Stimulated activated effector memory CD8-positive, alpha-beta T cell treated with anti-CD3 and anti-CD28 coated beads, Interleukin-12 subunit alpha, Interleukin-12 subunit beta, amount 100 ng/mL, for 72 hours (primary cell): ENCODE measurements around the gene RAB24.
"Not testable (repeated sequence)": the region's sequence is repeated elsewhere in the genome, so short reads cannot be mapped to it uniquely, and the experiment has no call there.

ENCODE experiments used
- ATAC-seq: fragments of 150-1000 bp; cut with Tn5 transposase; 2 replicates; pipeline ENCODE4 v1.10.0; 2021
- DNase-seq, 2 donors: peaks; one replicate each; pipeline ENCODE4 v3.0.0; 2021 to 2022; ENCODE audit warnings: low spot score in 2 of 2
- H3K27ac Mint-ChIP-seq: one replicate; pipeline ENCODE4 v1.8.0; 2022; ENCODE audit warnings: mild to moderate bottlenecking, mixed read lengths
- H3K36me3 Mint-ChIP-seq: one replicate; pipeline ENCODE4 v1.8.0; 2022; ENCODE audit warnings: mild to moderate bottlenecking, mixed read lengths
- H3K4me1 Mint-ChIP-seq: one replicate; pipeline ENCODE4 v1.8.0; 2022; ENCODE audit warnings: mixed read lengths
- H3K4me3 Mint-ChIP-seq: one replicate; pipeline ENCODE4 v1.8.0; 2022; ENCODE audit warnings: mild to moderate bottlenecking, mixed read lengths
- H3K9me3 Mint-ChIP-seq: one replicate; pipeline ENCODE4 v1.8.0; 2022; ENCODE audit warnings: mixed read lengths

Gene RAB24

DNA sequence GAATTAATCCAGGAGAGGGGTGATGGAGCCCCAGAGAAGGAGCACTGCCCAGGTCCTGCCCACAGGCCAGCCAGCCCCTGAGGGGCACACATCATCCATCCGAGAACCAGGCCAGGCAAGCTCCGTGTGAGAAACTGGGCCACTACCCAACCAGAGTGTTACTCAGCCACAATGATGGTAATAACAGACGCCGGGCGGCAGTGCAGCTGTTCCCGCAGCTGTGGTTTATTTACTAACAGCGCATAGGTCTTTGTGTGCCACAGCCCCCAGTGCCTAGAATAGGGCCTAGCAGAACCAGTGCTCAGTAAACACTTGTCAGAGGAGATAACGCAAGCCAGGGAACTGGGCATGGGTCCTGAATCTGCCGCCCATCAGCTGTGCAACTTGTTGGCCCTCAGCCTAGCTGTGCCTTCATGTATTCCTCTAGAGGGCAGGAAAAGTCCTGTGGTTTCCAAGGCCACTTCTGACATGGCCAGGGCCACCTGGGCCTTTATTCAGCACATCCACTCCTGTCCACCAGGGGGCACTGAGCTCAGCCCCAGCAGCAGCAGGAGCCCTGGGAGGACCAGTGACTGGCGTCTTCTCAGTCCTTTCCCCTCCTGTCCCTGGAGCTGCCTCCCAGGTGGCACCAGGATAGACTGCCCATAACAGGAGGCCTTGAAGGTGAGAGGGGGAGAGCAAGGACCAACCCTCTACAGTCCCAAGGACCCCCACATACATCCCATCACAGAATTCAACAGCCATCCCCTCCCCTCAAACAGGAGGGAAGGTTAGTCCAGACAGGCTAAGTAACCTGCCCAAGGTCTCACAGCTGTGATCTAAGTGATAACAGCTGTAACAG is 6.1 kb upstream of the RAB24 start:
- Mint-ChIP-seq H3K36me3 (peaks cover 34% of the 10 kb centered on the region), H3K4me3 (peak overlapping the region; percentile 41), H3K9me3 (no peaks in the 10 kb centered on the region), H3K27ac (peak overlapping the region; percentile 73), H3K4me1 (peaks cover 66% of the 10 kb centered on the region)
- DNase-seq (peak; percentile 58 to 88), ATAC-seq (peak; percentile 36)

DNA sequence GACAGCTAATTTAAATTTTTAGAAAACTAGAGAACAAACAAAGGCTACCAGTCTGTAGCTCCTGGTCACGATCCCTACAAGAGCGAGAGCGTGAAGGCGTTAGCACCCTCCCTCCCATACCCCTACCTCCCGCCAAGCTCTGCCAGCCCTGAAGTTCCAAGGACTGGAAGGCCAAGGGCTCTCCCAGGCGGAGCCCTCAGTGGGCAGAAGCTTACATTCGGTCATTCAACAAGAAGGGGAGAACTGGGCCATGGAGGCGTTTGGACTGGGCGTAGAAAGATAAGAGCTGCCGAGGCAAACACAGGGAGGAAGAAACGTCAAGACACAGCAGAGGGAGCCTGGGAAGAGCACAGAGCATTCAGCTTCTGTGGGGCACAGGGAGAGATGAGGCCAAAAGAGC is 5.2 kb upstream of the RAB24 start:
- H3K27ac Mint-ChIP-seq: peak overlapping the region; percentile 73
- ATAC-seq: no peak
- no peak for DNase-seq
- peaks cover 71% of the 10 kb centered on the region for H3K4me1 Mint-ChIP-seq
- H3K36me3 Mint-ChIP-seq: peaks cover 43% of the 10 kb centered on the region
- H3K9me3 Mint-ChIP-seq: no peaks in the 10 kb centered on the region
- peak overlapping the region; percentile 11 for H3K4me3 Mint-ChIP-seq

DNA sequence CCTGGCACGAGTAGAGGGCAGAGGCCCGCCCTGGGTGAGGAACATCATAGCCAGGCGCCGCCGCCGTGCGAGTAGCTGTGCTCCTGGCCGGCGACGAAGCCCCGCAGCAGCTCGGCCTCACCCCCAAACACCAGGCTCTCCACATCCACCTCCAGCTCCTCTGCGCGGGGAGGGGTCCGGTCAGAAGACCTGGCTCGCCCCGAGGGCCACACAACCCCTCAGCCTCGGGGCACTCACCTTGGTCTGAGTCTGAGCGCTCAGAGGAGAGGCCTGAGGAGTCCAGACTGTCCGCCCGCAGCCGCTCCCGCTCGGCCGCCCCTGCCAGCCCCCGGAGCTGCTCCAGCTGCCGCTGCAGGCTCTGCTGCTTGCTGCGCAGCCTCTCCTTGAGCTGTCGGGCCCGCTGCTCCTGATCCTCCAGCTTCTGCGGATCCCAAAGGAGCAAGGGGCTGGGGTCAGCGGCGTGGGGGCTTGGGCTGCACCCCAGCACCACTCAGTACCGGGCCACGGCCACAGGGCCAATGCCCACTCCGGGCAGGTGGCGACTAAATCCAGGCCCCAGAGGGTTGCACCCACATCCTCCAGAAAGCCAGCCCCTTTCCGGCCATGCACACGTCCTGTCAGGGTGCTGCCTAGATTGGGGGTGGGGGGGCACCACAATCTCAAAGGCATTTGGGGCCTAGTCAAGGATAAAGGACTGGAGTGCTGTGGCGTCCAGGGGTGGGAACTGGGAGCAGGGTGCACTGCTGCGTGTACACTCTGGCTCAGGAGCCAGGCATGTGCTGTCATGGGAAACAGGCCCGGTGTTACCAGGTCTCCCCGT is 4.2 kb upstream of the RAB24 start:
- ATAC-seq (no peak), DNase-seq (no peak)
- H3K9me3 Mint-ChIP-seq: no peaks in the 10 kb centered on the region
- H3K4me1 Mint-ChIP-seq: peaks cover 69% of the 10 kb centered on the region
- H3K27ac Mint-ChIP-seq: peak overlapping the region; percentile 26
- H3K4me3 Mint-ChIP-seq: no peak overlapping the region
- H3K36me3 Mint-ChIP-seq: peaks cover 52% of the 10 kb centered on the region

GRCh38 chr5:177306674-177307543 is 3.4 kb upstream of the RAB24 start:
- Mint-ChIP-seq H3K4me3 (no peak overlapping the region), H3K36me3 (peaks cover 60% of the 10 kb centered on the region), H3K27ac (peak overlapping the region; percentile 26), H3K4me1 (peaks cover 68% of the 10 kb centered on the region), H3K9me3 (no peaks in the 10 kb centered on the region)
- ATAC-seq (no peak), DNase-seq (no peak)

DNA sequence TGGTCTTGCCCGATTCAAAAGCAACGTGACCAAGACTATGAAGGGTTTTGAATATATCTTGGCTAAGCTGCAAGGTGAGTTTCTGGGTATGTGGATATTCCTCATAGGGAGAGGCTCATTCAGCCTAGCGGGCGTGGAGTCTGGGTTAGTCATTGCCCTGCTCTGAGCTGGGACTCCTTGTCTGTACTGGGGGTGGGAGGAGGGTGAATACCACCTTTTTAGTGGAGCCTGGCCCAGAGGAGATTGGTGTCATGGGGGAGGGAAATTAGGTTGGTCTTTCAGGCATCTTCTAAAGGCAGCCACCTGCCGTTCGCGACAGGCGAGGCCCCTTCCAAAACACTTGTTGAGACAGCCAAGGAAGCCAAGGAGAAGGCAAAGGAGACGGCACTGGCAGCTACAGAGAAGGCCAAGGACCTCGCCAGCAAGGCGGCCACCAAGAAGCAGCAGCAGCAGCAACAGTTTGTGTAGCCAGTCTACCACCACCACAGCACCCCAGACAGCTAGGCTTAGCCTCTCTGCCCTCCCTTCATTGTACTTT is 2.7 kb upstream of the RAB24 start:
- peaks cover 67% of the 10 kb centered on the region for H3K36me3 Mint-ChIP-seq
- ATAC-seq, DNase-seq, H3K9me3 Mint-ChIP-seq: not testable (repeated sequence)
- H3K4me1 Mint-ChIP-seq: peaks cover 68% of the 10 kb centered on the region
- H3K27ac Mint-ChIP-seq: peak overlapping the region; percentile 26
- H3K4me3 Mint-ChIP-seq: peak overlapping the region; percentile 90

DNA sequence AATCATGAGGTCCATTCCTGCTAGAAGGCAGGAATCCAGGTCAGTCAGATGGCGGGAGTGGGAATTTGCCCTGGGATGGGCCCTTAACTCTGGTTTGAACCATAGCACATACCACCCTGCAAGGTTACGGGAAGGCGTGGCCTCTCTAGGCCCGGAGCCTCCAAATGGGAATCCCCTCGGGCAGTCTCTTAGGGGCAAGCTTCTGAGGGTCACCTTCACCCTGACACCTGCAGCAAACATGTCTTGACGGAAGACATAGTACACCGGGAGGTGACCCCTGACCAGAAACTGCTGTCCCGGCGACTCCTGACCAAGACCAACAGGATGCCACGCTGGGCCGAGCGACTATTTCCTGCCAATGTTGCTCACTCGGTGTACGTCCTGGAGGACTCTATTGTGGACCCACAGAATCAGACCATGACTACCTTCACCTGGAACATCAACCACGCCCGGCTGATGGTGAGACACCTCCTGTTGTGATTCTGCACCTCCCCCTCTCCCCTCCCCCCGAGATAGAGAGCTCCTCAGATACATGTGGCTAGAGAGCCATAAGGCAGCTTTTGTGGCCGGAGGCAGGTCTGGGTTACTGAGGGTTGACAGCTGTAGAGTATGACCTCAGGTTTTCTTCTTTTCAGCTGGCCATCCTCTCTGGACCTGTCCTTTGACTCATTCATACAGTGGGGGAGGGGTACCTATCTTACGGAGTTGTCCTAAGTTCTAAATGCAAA is 1.0 kb upstream of the RAB24 start:
- no peaks in the 10 kb centered on the region for H3K9me3 Mint-ChIP-seq
- H3K4me1 Mint-ChIP-seq: peaks cover 72% of the 10 kb centered on the region
- peak overlapping the region; percentile 90 for H3K4me3 Mint-ChIP-seq
- ATAC-seq (no peak), DNase-seq (no peak)
- H3K36me3 Mint-ChIP-seq: peaks cover 76% of the 10 kb centered on the region
- peak overlapping the region; percentile 86 for H3K27ac Mint-ChIP-seq

DNA sequence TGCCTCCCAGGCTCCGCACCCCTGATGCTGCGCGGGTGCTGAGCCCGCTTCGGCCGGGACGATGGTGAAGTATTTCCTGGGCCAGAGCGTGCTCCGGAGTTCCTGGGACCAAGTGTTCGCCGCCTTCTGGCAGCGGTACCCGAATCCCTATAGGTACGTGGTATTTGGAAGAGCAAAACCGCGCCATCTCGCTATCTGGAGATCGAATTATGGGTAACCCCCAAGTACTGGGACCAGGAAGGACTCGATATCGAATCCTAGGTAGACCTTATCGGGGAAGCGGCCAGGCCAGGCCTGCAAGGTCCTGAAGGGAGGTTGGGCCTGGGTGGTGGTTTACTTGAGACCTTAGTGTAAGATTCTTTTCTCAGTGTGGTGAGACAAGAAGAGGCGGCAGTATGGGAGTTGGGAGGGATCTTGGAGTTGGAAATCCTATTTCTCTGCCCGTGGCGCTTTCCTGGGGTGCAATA is 439 bp upstream of the RAB24 start:
- peak overlapping the region; percentile 86 for H3K27ac Mint-ChIP-seq
- H3K4me3 Mint-ChIP-seq: peak overlapping the region; percentile 90
- H3K36me3 Mint-ChIP-seq: peaks cover 80% of the 10 kb centered on the region
- no peaks in the 10 kb centered on the region for H3K9me3 Mint-ChIP-seq
- ATAC-seq: no peak
- DNase-seq: no peak
- peaks cover 72% of the 10 kb centered on the region for H3K4me1 Mint-ChIP-seq

- peaks cover 85% of the 10 kb centered on the region for H3K36me3 Mint-ChIP-seq
- ATAC-seq (no peak), DNase-seq (no peak)
- H3K27ac Mint-ChIP-seq: peak overlapping the region; percentile 86
- H3K4me3 Mint-ChIP-seq: peak overlapping the region; percentile 90
- no peaks in the 10 kb centered on the region for H3K9me3 Mint-ChIP-seq
- H3K4me1 Mint-ChIP-seq: peaks cover 73% of the 10 kb centered on the region
These were observed 987 bp downstream of the RAB24 start for GRCh38 chr5:177302354-177303110.

- Mint-ChIP-seq H3K36me3 (peaks cover 84% of the 10 kb centered on the region), H3K9me3 (no peaks in the 10 kb centered on the region), H3K4me1 (peaks cover 78% of the 10 kb centered on the region), H3K27ac (peak overlapping the region; percentile 86), H3K4me3 (peak overlapping the region; percentile 90)
- no peak for DNase-seq
- no peak for ATAC-seq
These were observed 1.9 kb downstream of the RAB24 start for GRCh38 chr5:177301503-177302165.

- Mint-ChIP-seq H3K9me3 (no peaks in the 10 kb centered on the region), H3K4me3 (peak overlapping the region; percentile 90), H3K27ac (peak overlapping the region; percentile 93), H3K4me1 (peaks cover 82% of the 10 kb centered on the region), H3K36me3 (peaks cover 83% of the 10 kb centered on the region)
- ATAC-seq: no peak
- DNase-seq: no peak
These were observed 2.6 kb downstream of the RAB24 start for GRCh38 chr5:177300951-177301350.

DNA sequence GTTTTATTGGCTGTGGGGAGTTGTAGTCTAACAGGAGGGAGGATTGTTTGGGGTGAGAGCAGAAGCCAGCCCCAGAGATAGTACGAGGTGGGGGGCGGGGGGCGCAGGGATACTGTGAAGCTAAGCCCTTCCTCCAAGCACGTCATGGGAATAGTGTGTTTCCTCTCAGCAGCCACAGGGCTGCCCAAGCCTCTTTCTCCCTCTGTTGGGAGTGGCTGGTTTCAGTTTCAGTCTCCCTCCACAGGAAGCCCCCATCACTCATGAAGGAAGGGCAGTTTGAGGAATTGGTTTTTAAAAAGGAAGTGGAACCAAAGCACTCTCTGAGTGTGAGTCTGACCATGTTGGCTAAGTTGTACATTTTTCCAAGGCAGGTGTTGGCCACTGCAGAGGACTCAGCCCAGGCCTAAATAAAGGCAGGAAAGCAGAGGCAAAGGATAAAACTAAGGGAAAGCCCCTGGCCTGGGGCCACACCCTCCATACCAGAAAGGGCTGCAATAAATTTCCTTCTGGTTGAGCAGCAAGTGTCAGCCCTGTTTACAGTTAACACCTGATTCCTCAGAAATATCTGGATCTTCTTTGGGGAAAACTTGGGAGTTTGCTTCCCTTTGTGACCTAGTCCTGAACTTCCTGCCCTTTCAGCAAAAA is 3.2 kb downstream of the RAB24 start:
- peaks cover 82% of the 10 kb centered on the region for H3K4me1 Mint-ChIP-seq
- DNase-seq (peak in 1 of 2 donors; percentile 78), ATAC-seq (peak; percentile 47)
- peak overlapping the region; percentile 93 for H3K27ac Mint-ChIP-seq
- H3K36me3 Mint-ChIP-seq: peaks cover 83% of the 10 kb centered on the region
- peak overlapping the region; percentile 90 for H3K4me3 Mint-ChIP-seq
- H3K9me3 Mint-ChIP-seq: no peaks in the 10 kb centered on the region

- peaks cover 79% of the 10 kb centered on the region for H3K4me1 Mint-ChIP-seq
- H3K4me3 Mint-ChIP-seq: no peak overlapping the region
- no peak for DNase-seq
- ATAC-seq: no peak
- no peaks in the 10 kb centered on the region for H3K9me3 Mint-ChIP-seq
- peaks cover 83% of the 10 kb centered on the region for H3K36me3 Mint-ChIP-seq
- H3K27ac Mint-ChIP-seq: peak overlapping the region; percentile 93
These were observed 3.8 kb downstream of the RAB24 start for GRCh38 chr5:177299697-177300096.

DNA sequence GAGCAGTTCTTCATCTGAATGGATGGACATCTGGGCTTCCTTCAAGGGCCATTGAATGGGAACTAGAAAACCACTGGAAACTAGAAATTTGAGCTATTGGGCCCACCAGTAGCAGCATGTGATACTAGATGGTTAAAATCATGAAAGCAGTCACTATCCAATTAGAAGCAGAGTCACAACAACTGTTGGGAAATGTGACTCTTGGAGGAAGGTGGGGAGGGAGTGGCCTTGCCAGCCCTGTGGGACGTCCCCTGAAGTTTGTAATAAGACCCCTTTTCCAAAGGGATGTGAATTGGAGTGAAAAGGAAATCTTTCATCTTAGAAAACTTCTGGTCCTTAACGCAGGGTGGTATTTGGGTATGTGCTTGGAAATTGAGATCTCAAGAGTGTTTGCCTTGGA is 5.6 kb downstream of the RAB24 start:
- Mint-ChIP-seq H3K4me3 (no peak overlapping the region), H3K27ac (peak overlapping the region; percentile 93), H3K36me3 (peaks cover 84% of the 10 kb centered on the region), H3K4me1 (peaks cover 67% of the 10 kb centered on the region), H3K9me3 (no peaks in the 10 kb centered on the region)
- DNase-seq (no peak), ATAC-seq (no peak)
